Chondrocyte (in vitro differentiated cells): ENCODE measurements around the gene PKP2. TPM values are rescaled to one million over a fixed set of nuclear protein-coding genes. Genes with fewer than 3 reads are reported as not detected.

Experiments used
- DNase-seq: peaks from one replicate; pipeline ENCODE4 v3.0.0; 2021; ENCODE audit warnings: mixed read lengths, low spot score
- H3K27ac Mint-ChIP-seq: one replicate; pipeline ENCODE4 v1.8.0; 2021; ENCODE audit warnings: mild to moderate bottlenecking, moderate library complexity, mixed read lengths; ENCODE audit not compliant: unreplicated experiment
- H3K27me3 Mint-ChIP-seq: 2 replicates; pipeline ENCODE4 v1.8.0; 2021; ENCODE audit warnings: low read depth, mixed read lengths
- H3K36me3 Mint-ChIP-seq: 2 replicates; pipeline ENCODE4 v1.8.0; 2021; ENCODE audit warnings: low read depth, mixed read lengths
- H3K4me1 Mint-ChIP-seq: 2 replicates; pipeline ENCODE4 v1.8.0; 2021; ENCODE audit warnings: low read depth, mild to moderate bottlenecking, mixed read lengths
- H3K4me3 Mint-ChIP-seq: one replicate; pipeline ENCODE4 v1.8.0; 2021; ENCODE audit warnings: mild to moderate bottlenecking, moderate library complexity, mixed read lengths; ENCODE audit not compliant: unreplicated experiment
- H3K9me3 Mint-ChIP-seq: 2 replicates; pipeline ENCODE4 v1.8.0; 2021; ENCODE audit warnings: low read depth, mixed read lengths
- CTCF ChIP-seq: fragments of 200-600 bp; sonication (generic); IDR thresholded peaks from 2 replicates; pipeline ENCODE4 v1.5.0; 2021; ENCODE audit warnings: antibody characterized with exemption, mild to moderate bottlenecking, moderate library complexity
- total RNA-seq: library from RNA; stranded (reverse); gene quantifications from 3 replicates; pipeline ENCODE4 v1.2.1, GENCODE V29; 2021

PKP2 gene
- total RNA-seq, 1 donor from 2014 or later: 5.8 TPM

- Mint-ChIP-seq H3K4me3 (no peak overlapping the region), H3K4me1 (peaks cover 10% of the 10 kb centered on the region), H3K27ac (no peak overlapping the region), H3K9me3 (no peaks in the 10 kb centered on the region), H3K36me3 (no peaks in the 10 kb centered on the region), H3K27me3 (no peaks in the 10 kb centered on the region)
- no peak for DNase-seq
- no peak for TF ChIP-seq CTCF
These were observed 74.2 kb downstream of the PKP2 start for GRCh38 chr12:32822344-32822743.

GRCh38 chr12:32821710-32822109 lies 74.9 kb downstream of the PKP2 start:
- H3K36me3 Mint-ChIP-seq: no peaks in the 10 kb centered on the region
- no peak for TF ChIP-seq CTCF
- DNase-seq: no peak
- no peaks in the 10 kb centered on the region for H3K9me3 Mint-ChIP-seq
- peak overlapping the region; percentile 22 for H3K27ac Mint-ChIP-seq
- no peak overlapping the region for H3K4me3 Mint-ChIP-seq
- peaks cover 10% of the 10 kb centered on the region for H3K4me1 Mint-ChIP-seq
- no peaks in the 10 kb centered on the region for H3K27me3 Mint-ChIP-seq

GRCh38 chr12:32821293-32821692 lies 75.3 kb downstream of the PKP2 start:
- peak overlapping the region; percentile 34 for H3K27ac Mint-ChIP-seq
- H3K4me3 Mint-ChIP-seq: no peak overlapping the region
- peaks cover 2% of the 10 kb centered on the region for H3K27me3 Mint-ChIP-seq
- H3K4me1 Mint-ChIP-seq: peaks cover 10% of the 10 kb centered on the region
- H3K9me3 Mint-ChIP-seq: no peaks in the 10 kb centered on the region
- no peak for TF ChIP-seq CTCF
- H3K36me3 Mint-ChIP-seq: no peaks in the 10 kb centered on the region
- DNase-seq: no peak

- H3K36me3 Mint-ChIP-seq: no peaks in the 10 kb centered on the region
- TF ChIP-seq CTCF: no peak
- peaks cover 2% of the 10 kb centered on the region for H3K27me3 Mint-ChIP-seq
- no peak overlapping the region for H3K4me3 Mint-ChIP-seq
- H3K27ac Mint-ChIP-seq: no peak overlapping the region
- no peaks in the 10 kb centered on the region for H3K9me3 Mint-ChIP-seq
- peaks cover 10% of the 10 kb centered on the region for H3K4me1 Mint-ChIP-seq
- DNase-seq: no peak
These were observed 76.1 kb downstream of the PKP2 start for GRCh38 chr12:32820376-32820931.

- no peaks in the 10 kb centered on the region for H3K36me3 Mint-ChIP-seq
These were observed 77.2 kb downstream of the PKP2 start for GRCh38 chr12:32819424-32819823.

More at GRCh38 chr12:32819424-32819823, 77.2 kb downstream of the PKP2 start:
- Mint-ChIP-seq H3K4me3 (no peak overlapping the region), H3K27me3 (peaks cover 2% of the 10 kb centered on the region), H3K4me1 (peaks cover 10% of the 10 kb centered on the region), H3K27ac (no peak overlapping the region), H3K9me3 (no peaks in the 10 kb centered on the region)
- TF ChIP-seq CTCF: no peak
- DNase-seq: no peak
